HG02973 (cell line): ENCODE data around the gene DRGX.

ENCODE experiments used
- ATAC-seq: cut with Tn5 transposase; IDR thresholded peaks from one replicate; pipeline ENCODE4 v1.9.1; 2021; ENCODE audit warnings: moderate library complexity; ENCODE audit not compliant: unreplicated experiment

Gene DRGX

DNA sequence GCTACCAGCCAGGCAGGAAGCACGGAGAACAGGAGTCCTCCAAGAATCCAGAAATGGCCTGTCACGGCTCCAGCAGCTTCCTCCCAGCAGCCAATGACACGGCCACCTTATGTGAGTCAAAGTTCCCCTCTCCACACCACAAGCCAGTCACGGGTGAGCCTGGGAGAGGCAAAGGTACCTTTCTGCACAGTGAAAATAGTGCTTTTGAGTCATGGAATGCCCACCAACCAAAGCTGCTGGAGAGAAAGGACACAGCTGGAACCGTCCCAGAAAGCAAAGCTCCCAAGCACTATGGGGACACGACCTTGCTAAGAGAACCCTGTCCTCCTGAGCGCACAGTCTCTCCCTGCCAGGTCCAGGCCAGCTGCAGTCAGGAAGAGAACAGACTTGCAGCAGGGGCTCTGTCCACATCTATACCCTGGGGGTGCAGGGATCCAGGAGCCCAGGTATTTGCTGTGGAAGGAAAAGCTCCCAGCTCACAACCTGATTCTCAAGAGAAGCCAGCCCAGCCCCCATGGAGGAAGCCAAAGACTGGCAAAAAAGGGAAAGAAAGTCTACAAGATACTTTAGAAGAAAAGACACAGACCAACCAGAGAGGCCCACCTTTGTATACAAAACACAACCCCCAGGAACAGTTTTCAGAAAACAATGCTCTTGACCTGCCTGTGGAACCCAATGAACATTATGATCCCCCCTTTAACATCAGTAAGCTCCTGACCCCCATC, 72.6 kb downstream of the DRGX start:
- ATAC-seq, result no peak

DNA sequence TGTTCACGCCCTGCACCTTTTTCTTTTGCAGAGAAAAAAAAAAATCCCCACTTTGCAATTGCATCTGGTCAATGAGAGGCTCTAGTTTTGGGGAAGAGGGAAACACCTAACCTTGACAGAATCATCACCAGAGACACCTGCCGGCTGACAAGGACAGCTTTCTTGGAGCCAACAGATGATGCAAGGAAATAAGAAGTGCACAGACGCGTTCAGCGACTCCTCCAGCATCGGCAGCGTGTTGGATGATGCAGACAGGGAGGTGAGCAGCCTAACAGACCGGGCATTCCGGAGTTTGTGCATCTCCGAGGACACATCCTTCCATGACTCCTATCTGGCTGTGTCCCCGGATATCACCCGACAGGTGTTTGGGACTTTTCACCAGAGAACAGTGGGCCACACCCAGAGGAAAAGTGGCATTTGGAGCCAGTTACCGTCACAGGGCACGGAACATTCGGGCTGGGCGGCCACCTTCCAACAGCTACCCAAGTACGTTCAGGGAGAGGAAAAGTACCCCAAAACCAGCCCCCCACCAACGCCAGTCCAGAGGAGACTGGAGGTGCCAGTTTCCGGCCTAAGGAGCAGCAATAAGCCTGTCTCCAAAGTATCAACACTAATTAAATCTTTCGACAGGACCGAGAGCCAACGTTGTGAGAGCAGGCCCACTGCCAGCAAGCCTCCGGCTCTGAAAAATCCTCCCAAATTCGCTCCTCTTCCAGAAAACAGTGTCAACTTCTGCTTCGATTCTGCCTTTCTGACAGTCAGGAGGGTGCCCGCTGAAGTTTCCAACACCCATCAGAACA, 73.3 kb downstream of the DRGX start:
- ATAC-seq, result no peak

DNA sequence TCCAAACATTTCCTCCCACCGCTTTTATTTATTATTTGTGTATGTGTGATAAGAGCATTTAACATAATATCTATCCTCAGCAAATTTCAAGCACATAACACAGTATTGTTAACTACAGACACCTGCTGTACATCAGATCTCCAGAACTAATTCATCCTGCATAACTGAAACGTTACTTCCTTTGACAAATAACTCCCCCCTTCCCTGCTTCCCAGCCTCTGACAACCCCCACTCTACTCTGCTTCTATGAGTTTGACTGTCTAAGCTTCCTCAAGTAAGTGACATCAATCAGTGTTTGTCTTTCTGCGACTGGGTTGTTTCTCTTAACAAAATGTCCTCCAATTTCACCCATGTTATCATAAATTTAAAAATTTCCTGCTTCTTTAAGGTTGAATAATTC, 74.9 kb downstream of the DRGX start:
- no peak for ATAC-seq

DNA sequence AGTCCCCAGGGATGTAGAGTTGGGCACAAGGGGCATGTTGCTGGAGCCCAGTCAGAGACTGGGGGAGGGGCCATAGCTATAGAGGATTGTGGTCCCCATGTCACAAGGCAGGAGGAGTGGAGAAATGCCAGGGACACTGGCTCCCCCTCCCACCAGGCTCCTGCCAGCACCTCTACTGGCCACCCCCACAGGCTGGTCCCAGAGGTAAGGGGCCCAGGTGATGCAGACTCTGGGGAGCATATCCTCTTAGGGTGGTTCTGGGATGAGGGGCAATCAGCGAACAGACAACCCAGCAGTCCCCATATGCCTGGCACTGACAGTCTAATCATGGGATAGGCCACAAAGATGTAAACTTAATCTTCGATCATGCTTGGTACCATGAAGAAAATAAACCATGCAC, 75.7 kb downstream of the DRGX start:
- no peak for ATAC-seq

DNA sequence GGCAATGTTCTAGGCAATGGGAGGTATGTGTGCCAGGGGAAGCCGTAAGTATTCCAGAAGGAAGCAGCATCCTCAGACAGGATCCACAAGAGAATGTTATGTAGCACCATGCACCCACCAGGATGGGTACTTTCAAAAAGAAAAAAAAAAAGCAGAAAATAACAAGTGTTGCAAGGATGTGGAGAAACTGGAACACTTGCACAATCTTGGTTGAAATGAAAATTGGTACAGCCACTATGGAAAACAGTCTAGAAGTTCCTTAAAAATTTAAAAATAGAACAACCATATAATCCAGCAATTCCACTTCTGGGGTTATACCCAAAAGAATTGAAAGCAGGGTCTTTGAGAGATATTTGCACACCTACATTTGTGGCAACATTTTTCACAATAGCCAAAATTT, 76.7 kb downstream of the DRGX start:
- no peak for ATAC-seq

DNA sequence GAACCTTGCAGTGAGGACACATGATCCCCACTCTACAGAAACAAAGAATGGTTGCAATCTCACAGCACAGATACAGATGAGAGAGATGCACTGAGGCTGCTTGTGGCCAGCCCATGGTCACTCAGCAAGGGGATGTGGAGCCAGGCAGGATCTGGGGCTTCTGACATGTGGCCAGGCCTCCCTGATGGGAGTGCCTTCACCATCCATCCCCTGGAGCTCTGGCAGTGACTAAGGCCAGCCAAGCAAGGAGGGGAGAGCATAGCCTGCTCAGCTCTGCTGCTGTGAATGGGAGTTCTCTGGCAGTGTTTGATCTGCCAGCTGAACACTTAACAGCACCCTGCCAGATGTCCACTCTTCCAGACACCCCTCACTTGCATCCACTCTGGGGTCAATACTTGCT, 77.1 kb downstream of the DRGX start:
- ATAC-seq, result no peak

DNA sequence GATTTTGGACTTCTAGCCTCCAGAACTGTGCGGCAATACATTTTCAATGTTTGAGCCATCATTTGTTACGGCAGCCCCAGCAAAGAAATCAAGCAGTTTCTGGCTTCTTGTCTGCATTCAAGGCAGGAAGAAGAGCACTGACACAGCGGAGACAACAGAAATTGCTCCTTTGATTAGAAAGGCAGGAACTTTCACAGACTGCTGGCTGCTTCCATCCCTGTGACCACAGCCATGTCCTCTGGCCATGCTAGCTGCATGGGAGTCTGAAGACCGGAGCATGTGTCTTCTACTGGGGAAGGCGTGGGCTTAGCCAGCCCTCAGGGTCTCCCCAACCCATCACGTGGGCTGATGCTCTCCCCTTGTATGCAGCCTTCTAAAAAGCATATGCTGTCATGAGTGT, 77.9 kb downstream of the DRGX start:
- ATAC-seq, result no peak

DNA sequence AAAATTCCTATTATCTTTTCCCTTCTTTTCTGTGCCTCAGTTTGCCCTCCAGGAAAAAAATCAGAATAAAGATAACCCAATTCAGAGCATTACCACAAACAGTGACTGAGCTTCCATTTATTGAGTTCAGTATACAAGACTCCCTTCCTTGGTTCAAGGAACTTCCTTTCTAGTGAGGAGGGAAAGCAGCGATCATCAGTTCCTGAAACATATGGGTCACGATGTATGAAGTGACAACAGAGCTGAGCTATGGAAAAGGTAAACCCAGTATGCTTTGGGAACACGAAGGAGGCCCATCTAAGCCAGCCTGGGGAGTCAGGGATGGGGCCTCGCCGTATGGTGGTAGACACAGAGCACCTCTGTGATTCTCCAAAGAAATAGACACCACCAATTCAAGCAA, 81.1 kb downstream of the DRGX start:
- no peak for ATAC-seq
